ENCODE results near the gene CAMSAP3.
A peak's percentile ranks its signal among the peaks of the same experiment; 100 is the strongest.
"Not testable (repeated sequence)": the region's sequence is repeated elsewhere in the genome, so short reads cannot be mapped to it uniquely, and the experiment has no call there.

CAMSAP3 gene

GRCh38 chr19:7635670-7636069 lies 40.0 kb downstream of the CAMSAP3 start:
- no peak for DNase-seq (ENCODE audit: low read depth)

- no peak for DNase-seq (ENCODE audit: low read depth)
Measured at GRCh38 chr19:7636317-7636690, 40.6 kb downstream of the CAMSAP3 start.

GRCh38 chr19:7636691-7637373 lies 41.2 kb downstream of the CAMSAP3 start, which contains the start of gene STXBP2:
STXBP2 (plus strand) TSS chr19:7637110; CDS start chr19:7637150, 40 bp downstream.
- peak; percentile 82 for DNase-seq (ENCODE audit: low read depth)

- no peak for DNase-seq (ENCODE audit: low read depth)
Measured at GRCh38 chr19:7637374-7638256, 42.0 kb downstream of the CAMSAP3 start.

GRCh38 chr19:7638802-7639465 lies 43.3 kb downstream of the CAMSAP3 start:
- no peak for DNase-seq (ENCODE audit: low read depth)

- no peak for DNase-seq (ENCODE audit: low read depth)
Measured at GRCh38 chr19:7639863-7640348, 44.2 kb downstream of the CAMSAP3 start.

- no peak for DNase-seq (ENCODE audit: low read depth)
Measured at GRCh38 chr19:7640803-7641202, 45.1 kb downstream of the CAMSAP3 start.

GRCh38 chr19:7641290-7642276 lies 45.9 kb downstream of the CAMSAP3 start:
- no peak for DNase-seq (ENCODE audit: low read depth)

GRCh38 chr19:7642295-7643030 lies 46.8 kb downstream of the CAMSAP3 start:
- DNase-seq (ENCODE audit: low read depth): no peak

GRCh38 chr19:7643031-7643415 lies 47.4 kb downstream of the CAMSAP3 start:
- no peak for DNase-seq (ENCODE audit: low read depth)

GRCh38 chr19:7643629-7644549 lies 48.2 kb downstream of the CAMSAP3 start:
- DNase-seq (ENCODE audit: low read depth): not testable (repeated sequence)

GRCh38 chr19:7644550-7644877 lies 48.9 kb downstream of the CAMSAP3 start:
- DNase-seq (ENCODE audit: low read depth): no peak

GRCh38 chr19:7645163-7645562 lies 49.5 kb downstream of the CAMSAP3 start:
- no peak for DNase-seq (ENCODE audit: low read depth)

GRCh38 chr19:7645656-7646425 lies 50.2 kb downstream of the CAMSAP3 start:
- DNase-seq (ENCODE audit: low read depth): no peak

- no peak for DNase-seq (ENCODE audit: low read depth)
Measured at GRCh38 chr19:7646426-7646700, 50.7 kb downstream of the CAMSAP3 start.

GRCh38 chr19:7647156-7647555 lies 51.5 kb downstream of the CAMSAP3 start:
- DNase-seq (ENCODE audit: low read depth): no peak

- DNase-seq (ENCODE audit: low read depth): no peak
Measured at GRCh38 chr19:7648265-7649014, 52.8 kb downstream of the CAMSAP3 start.

- no peak for DNase-seq (ENCODE audit: low read depth)
Measured at GRCh38 chr19:7650148-7650547, 54.5 kb downstream of the CAMSAP3 start.

Measured in T-helper 22 cell (primary cell).